GM12875 (cell line): ENCODE data around the gene FBXL7.

Experiments used
- H3K4me3 ChIP-seq: one replicate; pipeline ENCODE4 v1.5.1; 2011; ENCODE audit warnings: low read depth, low read length, control low read depth
- CTCF ChIP-seq: IDR thresholded peaks from 2 replicates; pipeline ENCODE4 v1.5.1; 2011; ENCODE audit warnings: low read depth, mild to moderate bottlenecking, control low read depth, inconsistent platforms, low read length, moderate library complexity, borderline replicate concordance; ENCODE audit not compliant: insufficient read depth

Gene FBXL7

GRCh38 chr5:15763754-15764153, 263.8 kb downstream of the FBXL7 start:
- TF ChIP-seq CTCF = no peak
- H3K4me3 ChIP-seq = no peak overlapping the region

GRCh38 chr5:15768936-15769335, 269.0 kb downstream of the FBXL7 start:
- H3K4me3 ChIP-seq = no peak overlapping the region
- TF ChIP-seq CTCF = no peak

GRCh38 chr5:15772131-15772530, 272.2 kb downstream of the FBXL7 start:
- no peak for TF ChIP-seq CTCF
- no peak overlapping the region for H3K4me3 ChIP-seq

GRCh38 chr5:15774632-15775031, 274.7 kb downstream of the FBXL7 start:
- no peak overlapping the region for H3K4me3 ChIP-seq
- no peak for TF ChIP-seq CTCF

GRCh38 chr5:15776346-15776745, 276.4 kb downstream of the FBXL7 start:
- H3K4me3 ChIP-seq = no peak overlapping the region
- TF ChIP-seq CTCF = no peak

GRCh38 chr5:15783734-15784133, 283.8 kb downstream of the FBXL7 start:
- TF ChIP-seq CTCF = no peak

GRCh38 chr5:15785531-15785981, 285.6 kb downstream of the FBXL7 start:
- TF ChIP-seq CTCF = no peak
- no peak overlapping the region for H3K4me3 ChIP-seq

More at GRCh38 chr5:15783734-15784133, 283.8 kb downstream of the FBXL7 start:
- H3K4me3 ChIP-seq = no peak overlapping the region
